ENCODE results near the gene POU2F2.
A peak's percentile ranks its signal among the peaks of the same experiment; 100 is the strongest.

Gene POU2F2

DNA sequence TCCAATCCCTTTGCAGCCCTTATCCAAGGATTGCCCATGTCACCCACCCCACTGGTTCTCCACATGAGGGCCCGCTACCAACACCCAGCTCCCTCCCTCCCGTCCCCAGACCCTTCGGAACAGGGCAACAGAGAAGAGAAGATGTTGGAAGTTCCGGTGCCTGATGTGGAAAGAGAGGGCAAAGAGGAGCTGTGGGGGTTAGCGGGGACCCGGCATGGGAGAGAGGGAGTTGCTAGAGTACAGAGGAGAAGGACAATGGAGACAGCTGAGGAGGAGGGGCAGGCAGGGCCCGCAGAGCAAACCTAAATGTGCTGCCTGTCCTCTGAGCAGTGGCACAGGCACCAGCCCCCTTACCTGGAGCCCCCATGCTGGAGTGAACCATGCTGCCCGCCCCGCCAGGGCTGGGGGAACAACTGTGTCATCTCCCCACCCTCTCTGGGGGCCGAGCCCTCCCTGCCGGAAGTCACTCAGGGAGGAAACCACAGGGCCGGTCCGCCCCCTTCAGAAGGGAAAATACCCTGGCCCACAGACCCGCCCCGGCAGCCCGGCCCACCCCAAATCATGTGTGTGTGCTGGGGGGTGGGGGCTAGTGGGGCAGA, at the start of gene POU2F2:
Gene POU2F2, minus strand, starts transcription at position 417 of the 599 bp plus-strand sequence. Its CDS starts 35 bp downstream, at position 382.
- peak; percentile 81 for DNase-seq (ENCODE audit: low read depth)

DNA sequence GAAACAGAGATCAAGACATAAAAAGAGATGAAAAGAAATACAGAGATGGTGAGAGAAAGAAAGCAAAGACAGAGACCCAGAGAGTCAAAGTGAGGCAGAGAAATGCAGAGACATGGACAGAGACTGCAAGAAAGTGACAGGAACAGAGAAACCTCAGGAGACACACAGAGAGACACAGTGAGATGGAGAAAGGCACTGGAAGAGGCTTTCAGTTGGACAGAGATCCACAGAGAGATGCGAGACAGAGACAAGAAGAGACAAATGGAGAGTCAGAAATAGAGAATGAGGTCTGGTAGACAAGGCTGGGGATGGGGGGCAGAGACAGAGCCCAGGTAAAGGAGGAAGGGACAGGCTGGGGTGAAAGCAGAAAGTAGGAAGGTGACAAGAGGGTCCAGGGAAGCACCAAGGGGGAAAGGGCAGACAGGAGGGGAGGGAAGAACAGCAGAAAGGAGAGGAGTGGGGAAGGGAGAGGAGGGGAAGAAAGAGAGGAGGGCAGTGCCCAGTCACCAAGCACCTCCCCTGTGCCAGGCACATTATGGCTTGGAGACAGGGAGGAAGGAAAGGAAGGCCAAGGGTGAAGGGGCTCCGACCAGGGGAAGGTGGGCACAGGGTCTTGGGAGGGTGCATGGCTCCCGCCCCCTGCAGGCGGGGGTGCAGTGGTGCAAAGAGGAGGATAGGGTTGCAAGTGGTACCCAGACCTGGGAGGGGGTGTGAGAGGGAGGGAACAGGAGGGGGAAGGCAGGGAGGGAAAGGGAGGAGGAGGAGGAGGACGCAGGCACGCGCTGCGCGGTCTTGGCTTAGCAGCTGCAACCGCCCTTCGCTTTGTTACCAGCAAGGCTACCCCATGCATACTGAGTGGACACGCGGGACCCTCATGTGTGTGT, 46.8 kb upstream of the POU2F2 start:
- no peak for DNase-seq (ENCODE audit: low read depth)

DNA sequence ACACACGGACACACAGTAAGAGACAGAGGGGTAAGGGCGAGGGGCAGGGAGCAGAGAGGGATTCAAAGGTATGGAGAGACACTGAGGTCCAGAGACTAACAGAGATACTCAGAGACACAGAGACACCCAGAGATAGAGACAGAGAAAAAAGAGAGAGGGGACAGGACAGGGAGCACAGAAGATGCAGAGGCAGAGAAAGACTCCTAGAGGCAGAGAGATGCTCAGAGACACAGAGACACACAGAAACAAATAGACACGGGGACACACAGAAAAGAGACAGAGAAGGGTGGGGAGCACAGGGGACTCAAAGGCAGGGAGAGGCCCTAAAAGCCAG, 45.4 kb upstream of the POU2F2 start:
- DNase-seq (ENCODE audit: low read depth): no peak

DNA sequence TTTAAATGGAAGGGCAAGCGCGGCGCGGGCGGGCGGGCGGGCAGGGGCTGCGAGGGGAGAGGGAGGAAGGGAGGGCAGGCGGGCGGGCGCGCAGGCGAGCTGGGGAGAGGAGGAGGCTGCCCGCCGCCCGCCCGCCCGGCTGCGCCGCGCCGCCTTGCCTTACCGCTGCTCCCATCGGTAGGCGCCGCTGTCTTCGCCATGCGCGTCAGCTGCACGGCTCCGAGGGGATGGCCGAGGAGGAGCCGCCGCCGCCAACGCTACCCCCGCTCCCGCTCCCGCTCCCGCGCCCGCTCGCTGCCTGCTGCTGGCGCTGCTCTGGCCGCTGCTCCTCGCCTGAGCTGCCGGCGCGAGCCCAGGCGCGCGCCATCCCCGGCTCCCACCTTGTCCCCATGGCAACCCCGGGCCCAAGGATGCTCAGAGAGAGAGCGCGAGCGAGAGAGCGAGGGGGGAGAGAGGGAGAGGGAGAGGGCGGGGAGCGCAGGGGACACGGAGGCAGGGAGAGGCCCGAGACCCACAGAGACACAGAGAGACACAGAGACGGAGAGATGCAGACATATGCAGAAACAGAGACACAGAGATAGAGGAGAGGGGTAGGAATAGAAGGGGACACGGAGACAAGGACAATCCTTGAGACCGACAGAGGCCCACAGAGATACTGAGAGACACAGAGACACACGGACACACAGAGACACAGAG, 44.9 kb upstream of the POU2F2 start:
- peak; percentile 71 for DNase-seq (ENCODE audit: low read depth)

DNA sequence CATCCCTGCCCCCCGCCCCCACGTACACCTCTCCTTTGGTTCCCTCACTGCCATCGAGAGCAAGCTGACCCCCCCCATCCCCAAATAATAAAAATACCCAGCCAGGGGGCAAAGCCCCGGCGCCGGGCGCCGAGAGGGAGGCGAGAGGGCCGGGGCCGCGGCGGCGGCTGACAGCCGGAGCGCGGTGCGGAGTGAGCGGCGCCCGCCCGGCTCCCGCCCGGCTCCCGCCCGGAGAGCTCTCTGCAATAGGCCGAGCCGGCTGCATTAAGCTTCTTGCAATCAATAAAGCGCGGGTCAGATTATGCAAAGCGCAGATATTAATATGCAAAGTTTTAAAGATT, 44.4 kb upstream of the POU2F2 start:
- DNase-seq (ENCODE audit: low read depth): no peak

DNA sequence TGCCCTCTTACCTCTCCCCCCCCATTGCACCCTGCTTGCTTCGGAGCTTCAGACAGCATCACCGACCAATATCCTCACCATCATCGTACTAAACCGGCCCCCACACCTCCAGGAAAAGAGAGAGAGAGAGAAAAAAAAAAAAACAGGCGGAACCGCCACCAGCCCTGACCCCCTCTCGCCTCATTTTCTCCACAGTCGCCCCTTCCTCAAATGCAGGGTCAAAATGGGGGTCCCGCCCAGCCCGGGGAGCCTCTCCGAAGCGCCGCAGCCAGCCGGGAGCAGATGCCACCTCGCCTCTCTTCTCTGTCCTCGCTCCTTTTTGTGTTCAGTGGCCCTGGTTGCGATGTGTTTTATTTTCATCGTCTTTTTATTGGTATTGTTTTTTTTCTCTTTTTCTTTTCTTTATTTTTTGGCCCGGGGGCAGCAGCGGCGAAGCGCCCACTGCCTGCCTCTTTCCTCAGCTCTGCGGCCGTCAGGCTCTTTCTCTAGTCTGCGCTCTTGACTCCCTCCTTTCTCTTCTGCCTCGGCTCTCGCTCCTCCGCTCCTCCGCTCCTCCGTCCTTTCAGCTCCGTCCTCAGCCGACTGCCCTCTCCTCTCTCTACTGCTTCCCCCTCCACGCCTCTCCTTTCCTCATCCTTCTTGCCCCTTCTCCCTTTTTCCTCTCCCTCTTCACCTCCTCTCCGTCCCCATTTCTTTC, 43.9 kb upstream of the POU2F2 start:
- DNase-seq (ENCODE audit: low read depth): no peak

DNA sequence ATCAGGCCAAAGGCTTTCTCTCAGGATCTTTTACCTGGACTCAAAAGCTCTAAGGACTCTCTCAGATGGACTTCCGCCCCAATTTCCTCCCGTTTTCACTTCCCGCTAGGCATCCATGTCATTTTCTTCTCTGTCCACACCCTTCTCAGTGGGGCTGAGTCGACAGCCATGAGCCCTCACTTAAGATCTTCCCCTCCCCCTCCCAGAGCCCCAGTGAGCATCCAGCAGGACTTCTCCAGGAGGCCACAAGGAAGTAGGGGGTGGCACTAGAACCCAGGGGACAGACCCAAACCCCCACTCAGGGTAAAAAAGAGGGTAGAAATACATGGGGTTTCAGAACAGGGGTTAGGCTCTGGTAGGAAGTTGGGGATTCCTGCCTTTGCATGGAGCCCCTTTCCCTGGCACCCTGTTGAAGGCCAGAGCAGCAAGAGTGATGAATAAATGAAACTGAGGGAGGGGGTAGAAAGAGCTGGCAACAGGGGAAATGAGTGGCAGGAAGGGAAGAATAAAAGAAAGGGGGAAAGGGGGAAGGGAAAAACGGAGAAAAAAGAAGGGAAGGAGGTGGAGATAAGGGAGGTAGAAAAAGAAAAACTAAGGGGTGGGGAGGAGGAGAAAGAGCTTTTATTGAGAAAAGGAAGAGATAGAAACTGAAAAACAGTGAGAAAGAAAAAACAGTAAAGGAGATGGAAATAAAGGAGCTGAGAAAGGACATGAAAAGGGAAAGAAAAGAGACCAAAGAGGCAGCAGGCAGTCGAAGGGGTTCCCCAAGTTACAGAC, 42.9 kb upstream of the POU2F2 start:
- DNase-seq (ENCODE audit: low read depth): no peak

DNA sequence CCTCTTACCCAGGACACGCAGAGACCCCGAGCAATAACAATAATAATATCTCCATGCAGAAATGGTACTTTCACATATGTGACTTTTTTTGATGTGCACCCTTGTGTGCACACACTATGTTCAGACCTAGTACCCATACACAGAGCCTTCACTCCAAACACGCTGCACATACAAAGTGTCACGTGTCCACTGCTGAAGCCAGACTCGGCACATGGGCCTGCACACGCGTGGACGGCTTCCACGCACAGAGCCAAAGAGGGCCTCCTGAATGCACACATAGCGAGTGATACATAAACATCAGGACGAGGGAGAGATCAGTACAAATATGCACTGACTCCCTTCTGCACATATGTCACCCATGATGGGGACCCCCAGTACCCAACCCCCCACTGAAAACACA, 41.9 kb upstream of the POU2F2 start:
- no peak for DNase-seq (ENCODE audit: low read depth)

DNA sequence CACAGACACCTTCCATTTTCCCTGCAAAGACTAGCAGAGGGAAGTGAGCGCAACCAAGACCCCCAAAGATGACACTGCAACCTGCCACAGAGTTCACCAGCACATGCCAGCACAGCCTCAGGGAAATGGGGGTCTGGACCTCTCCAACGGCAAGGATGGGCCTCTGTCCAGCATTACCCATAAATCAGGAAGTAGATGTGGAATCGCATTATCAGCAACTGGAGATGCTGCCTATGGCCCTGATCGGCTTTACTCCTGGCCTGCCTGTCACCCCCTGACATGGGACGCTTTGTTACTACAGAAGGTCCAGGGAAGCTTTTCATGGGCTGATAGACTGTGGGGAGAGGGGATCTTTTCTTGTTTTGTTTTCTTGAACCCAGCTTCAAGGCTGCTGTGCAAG, 41.4 kb upstream of the POU2F2 start:
- DNase-seq (ENCODE audit: low read depth): no peak

DNA sequence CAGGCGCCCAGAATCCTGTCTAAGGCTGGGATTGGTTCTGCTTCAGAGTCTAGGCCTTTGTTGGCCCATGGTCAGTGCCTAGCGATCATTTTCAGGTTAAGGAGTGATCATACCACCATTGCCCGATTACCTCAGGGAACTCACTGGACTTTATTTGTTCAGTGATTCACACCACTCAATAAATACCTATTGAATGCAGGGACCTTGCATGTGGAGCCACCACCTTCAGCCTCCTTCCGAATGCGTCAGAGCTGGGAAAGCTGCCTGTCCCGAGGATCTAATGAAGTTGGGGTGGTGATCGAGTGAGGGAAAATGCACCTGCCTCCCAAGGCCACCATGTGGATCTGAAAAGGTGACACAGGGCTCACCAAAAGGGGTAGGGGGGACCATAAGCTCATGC, 40.0 kb upstream of the POU2F2 start:
- DNase-seq (ENCODE audit: low read depth): no peak

DNA sequence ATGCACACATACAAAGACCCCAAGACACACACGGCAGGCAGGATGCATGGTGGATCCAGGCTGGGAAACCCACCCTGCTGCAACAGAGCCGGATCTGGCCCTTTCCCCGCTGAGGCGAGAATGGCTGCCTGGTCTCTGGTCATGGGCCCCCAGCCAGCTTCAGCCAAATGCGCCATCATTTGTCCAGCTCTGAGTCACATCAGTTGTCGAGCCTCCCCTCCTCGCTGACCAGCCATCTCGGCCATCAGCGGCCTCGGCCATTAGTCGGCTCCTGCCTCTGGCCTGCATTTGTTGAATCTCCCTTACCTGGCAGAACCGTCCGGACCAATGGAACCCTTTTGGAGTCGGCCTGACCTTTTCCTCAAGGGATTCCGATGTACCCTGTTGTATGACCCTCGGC, 38.5 kb upstream of the POU2F2 start:
- no peak for DNase-seq (ENCODE audit: low read depth)

DNA sequence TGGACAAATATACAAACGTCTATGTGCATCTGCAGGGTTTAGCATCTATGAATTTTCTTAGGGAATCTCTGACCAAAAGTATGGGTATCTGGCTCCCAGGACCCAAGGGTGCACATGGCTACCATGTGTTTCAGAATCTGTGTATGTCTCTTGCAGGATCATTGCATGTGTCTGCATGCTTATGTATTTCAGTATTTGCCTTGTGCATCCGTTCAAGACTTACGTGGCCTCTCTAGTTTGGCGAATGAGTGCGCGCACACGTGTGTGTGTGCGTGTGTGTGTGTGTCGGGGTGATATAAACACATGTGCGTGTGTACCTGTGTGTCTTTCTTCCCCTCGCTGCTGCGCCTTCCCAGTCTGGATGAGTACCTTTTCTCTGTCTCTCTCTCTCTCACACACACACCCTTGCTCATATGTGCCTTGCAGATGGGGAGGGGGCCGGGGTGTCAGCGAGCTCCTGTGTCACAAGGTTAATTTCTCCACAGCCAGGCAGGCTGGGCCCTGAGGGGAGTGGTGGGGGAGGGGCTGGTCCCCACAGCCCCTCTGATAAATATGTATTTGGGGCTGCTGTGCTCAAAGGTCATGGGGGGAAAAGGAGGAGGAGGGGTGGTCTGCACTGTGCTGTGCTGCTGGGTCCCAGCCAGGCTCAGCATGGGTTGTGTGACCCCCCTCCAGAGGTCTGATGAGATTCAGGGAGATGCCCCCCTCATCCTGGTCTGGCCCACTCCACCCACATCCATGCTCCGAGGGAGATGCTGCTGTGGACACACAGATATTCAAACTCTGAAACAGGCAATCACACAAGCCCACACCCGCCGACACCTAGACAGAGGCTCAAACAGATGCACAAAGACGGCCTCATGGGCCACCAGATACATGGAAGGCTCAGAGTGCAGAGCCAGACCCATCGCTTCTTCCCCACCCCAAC, 37.5 kb upstream of the POU2F2 start:
- DNase-seq (ENCODE audit: low read depth): no peak

DNA sequence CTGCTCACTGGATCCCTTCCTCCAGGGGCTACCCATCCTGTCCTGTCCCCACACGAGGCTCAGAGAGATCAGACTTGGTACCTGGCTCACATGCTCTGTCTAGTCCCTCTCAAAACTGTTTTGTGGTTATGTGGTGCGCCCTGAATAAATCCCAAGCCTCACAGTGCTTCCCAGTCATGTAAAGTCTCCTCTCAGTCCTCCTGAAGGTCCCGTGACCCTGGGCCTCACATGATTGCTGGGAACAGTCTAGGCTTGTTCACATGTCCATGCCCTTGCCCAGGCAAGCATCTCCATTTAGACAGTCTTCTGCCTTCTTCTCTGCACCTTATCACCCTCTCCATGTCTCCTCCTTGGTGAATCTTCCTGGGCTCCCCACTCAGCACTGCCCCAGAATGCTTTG, 36.0 kb upstream of the POU2F2 start:
- no peak for DNase-seq (ENCODE audit: low read depth)

DNA sequence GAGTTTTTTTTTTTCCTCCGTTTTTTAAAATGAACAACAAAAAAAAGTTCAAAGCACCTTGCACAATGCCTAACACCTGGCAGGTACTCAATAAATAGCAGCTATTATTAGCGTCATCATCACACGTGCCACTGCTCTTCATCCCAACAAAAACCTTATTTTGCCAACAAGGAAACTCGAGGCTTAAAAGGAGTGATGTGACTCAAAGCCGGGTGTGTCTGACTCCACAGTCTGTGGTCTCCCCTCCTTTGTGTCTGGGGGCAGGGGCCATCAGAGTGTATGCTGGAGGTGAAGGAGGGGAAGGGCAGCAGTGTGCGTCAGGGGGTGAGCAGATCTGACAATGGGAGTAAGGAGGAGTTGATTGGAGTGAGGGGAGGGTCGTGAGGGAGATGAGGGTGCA, 34.1 kb upstream of the POU2F2 start:
- no peak for DNase-seq (ENCODE audit: low read depth)

DNA sequence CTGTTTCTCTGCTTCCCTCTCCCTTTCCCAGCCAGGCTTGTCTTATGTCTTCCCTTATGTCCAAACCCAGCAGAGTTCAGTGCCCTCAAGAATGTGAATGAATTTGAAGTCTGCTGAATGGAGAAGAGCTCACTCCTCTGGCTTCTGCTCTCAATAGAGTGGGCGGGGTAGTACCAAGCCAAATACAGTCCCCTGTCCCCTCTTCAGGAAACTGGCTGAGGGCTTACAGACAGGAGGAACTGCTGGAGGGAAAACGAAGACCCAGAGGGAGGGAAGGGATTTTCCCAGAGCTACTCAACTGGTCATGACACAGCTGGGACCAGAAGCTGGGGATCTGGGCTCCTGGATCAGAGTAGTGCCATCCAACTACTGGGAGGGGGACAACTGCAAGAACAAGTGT, 32.9 kb upstream of the POU2F2 start:
- DNase-seq (ENCODE audit: low read depth): no peak

DNA sequence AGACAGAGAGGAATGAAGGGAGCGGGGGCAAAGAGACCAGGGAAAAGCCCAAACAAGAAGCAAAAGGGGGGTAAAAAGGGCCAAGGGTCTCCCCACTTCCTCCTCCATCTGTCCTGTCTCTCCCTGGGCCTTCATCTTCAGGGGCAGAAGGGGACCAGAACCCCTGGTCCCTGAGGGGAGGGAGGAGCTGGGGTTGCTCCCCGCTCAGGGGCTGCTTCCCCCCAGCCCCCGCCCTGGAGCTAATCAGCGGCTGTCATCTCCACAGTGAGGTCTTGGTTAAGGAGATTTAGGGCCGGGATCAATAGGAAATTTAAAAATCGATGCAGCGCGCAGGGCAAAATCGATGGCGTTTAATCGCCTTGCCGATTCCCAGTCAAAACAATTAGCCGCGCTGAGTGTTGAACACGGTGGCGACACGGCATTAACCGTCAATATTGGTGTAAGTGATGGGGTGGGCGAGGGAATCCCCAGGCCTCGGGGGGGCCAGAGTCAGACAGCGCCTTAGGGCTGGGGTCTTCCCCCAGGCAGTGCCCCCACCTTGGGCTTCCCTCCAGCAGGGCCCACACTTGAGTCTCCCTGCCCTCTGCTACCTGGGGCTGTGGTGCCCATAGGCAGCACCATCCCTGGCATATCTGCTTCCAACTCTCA, 29.5 kb upstream of the POU2F2 start:
- DNase-seq (ENCODE audit: low read depth): no peak

DNA sequence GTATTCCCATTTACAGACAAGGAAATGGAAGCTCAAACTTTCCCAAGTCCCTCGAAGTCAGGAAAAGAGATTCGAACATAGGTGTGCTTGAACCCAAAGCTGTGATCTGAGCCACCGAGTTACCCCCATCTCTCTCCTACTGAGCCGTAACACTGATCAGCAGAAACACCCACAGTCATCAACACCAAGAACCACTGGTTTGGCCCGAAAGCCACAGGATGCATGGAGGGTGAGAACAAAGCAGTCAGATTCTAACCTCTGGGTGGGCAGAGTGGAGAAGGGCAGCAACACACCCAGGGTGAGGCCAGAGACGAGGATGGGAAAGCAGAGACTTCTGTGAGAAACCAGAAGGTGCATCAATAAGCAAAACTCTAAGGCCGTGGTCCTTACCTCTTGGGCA, 27.7 kb upstream of the POU2F2 start:
- DNase-seq (ENCODE audit: low read depth): no peak

DNA sequence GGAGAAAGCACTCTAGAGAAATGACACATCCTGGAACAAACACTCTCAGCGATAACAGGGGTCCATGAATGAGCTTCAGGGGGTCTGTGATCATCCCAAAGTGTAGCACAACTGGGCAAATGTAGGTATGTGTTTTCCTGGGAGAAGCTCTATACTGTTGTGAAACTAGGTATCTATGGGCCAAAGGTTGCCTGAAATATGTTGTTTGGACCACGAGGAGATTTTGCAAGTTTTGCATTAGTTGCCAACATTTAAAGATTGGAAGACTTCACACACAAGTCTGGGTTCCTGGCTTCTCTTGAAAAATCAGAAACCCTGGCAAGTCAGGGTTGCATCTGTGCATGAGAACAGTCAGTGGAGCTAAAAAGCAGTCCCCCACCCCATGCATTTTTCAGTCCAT, 26.7 kb upstream of the POU2F2 start:
- no peak for DNase-seq (ENCODE audit: low read depth)

DNA sequence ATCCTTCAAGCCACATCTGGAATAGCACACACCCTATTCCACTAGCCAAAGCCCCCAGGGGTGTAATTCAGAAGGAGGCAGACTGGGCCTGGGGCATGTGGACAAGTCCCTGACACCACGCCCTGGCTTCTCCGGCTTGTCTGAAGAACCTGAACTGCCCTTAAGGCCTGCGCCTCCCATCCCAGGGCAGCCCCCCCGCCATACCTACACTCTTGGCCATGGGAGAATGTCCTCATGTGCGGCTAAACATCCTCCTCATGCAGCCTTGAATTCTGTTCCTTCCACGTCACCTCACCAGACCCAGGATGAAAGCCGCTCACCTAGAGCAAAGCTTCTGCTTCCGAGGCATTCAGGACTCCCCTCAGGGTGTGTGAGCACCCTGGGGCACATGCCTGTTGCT, 24.3 kb upstream of the POU2F2 start:
- no peak for DNase-seq (ENCODE audit: low read depth)

DNA sequence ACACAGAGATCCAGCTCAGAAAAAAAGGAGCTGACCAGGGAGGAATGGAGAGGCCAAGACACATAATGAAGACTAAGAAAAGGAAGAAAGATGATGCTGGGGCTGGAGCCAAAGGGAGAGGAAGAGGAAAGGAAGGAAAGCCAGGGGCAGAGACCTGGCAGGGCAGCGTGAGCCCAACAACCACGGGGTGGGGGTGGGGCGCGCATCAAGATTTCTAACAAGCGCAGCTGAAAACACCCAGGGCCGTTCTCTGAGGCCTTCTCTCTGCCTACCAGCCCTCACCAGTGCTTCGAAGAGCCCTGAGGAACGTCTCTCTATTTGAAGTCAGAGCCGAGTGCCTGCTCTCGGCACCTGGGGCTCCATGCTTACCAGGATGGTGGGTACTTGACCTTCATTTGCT, 23.6 kb upstream of the POU2F2 start:
- DNase-seq (ENCODE audit: low read depth): no peak

Measured in activated T-cell treated with anti-CD3 and anti-CD28 coated beads for 24 hours (primary cell).